Measurements from ENCODE around the gene FTO. TPM values are rescaled to one million over a fixed set of nuclear protein-coding genes. Genes with fewer than 3 reads are reported as not detected.

The FTO gene
- total and polyA plus RNA-seq, 2 of the 13 experiments (the other 11 are each of a cell fraction or from before 2014, with no cell fraction given) = 41.6 to 55.8 TPM

GRCh38 chr16:54165174-54165911 lies 461.4 kb downstream of the FTO start (continued):
- TF ChIP-seq, protein P1, sequence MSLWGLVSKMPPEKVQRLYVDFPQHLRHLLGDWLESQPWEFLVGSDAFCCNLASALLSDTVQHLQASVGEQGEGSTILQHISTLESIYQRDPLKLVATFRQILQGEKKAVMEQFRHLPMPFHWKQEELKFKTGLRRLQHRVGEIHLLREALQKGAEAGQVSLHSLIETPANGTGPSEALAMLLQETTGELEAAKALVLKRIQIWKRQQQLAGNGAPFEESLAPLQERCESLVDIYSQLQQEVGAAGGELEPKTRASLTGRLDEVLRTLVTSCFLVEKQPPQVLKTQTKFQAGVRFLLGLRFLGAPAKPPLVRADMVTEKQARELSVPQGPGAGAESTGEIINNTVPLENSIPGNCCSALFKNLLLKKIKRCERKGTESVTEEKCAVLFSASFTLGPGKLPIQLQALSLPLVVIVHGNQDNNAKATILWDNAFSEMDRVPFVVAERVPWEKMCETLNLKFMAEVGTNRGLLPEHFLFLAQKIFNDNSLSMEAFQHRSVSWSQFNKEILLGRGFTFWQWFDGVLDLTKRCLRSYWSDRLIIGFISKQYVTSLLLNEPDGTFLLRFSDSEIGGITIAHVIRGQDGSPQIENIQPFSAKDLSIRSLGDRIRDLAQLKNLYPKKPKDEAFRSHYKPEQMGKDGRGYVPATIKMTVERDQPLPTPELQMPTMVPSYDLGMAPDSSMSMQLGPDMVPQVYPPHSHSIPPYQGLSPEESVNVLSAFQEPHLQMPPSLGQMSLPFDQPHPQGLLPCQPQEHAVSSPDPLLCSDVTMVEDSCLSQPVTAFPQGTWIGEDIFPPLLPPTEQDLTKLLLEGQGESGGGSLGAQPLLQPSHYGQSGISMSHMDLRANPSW (CRISPR knock-in tag; IDR thresholded peaks at IDR 0.05; ENCODE audit: borderline replicate concordance) = peak; percentile 97
- TF ChIP-seq, protein P2, sequence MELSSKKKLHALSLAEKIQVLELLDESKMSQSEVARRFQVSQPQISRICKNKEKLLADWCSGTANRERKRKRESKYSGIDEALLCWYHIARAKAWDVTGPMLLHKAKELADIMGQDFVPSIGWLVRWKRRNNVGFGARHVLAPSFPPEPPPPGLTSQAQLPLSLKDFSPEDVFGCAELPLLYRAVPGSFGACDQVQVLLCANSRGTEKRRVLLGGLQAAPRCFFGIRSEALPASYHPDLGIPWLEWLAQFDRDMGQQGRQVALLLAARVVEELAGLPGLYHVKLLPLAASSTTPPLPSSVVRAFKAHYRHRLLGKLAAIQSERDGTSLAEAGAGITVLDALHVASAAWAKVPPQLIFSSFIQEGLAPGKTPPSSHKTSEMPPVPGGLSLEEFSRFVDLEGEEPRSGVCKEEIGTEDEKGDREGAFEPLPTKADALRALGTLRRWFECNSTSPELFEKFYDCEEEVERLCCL (CRISPR knock-in tag; IDR thresholded peaks at IDR 0.05; ENCODE audit: borderline replicate concordance) = no peak
- 0 out of 2 replicates have a peak, but pooled peaks have one; percentile 64 for TF ChIP-seq ZNF317 (CRISPR knock-in tag; IDR thresholded peaks at IDR 0.05)
- TF ChIP-seq ZFX (CRISPR knock-in tag; IDR thresholded peaks at IDR 0.05; ENCODE audit: low read depth) = peak; percentile 96
- TF ChIP-seq, protein P3, sequence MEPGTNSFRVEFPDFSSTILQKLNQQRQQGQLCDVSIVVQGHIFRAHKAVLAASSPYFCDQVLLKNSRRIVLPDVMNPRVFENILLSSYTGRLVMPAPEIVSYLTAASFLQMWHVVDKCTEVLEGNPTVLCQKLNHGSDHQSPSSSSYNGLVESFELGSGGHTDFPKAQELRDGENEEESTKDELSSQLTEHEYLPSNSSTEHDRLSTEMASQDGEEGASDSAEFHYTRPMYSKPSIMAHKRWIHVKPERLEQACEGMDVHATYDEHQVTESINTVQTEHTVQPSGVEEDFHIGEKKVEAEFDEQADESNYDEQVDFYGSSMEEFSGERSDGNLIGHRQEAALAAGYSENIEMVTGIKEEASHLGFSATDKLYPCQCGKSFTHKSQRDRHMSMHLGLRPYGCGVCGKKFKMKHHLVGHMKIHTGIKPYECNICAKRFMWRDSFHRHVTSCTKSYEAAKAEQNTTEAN (CRISPR knock-in tag; conservative IDR thresholded peaks at IDR 0.05) = peak; percentile 88
- no peak for TF ChIP-seq ATF7 (IDR thresholded peaks at IDR 0.05)
- TF ChIP-seq ATF7 (CRISPR knock-in tag; IDR thresholded peaks at IDR 0.05) = peak; percentile 46; the same call in 1 of the 2 replicates
- TF ChIP-seq, protein P4, sequence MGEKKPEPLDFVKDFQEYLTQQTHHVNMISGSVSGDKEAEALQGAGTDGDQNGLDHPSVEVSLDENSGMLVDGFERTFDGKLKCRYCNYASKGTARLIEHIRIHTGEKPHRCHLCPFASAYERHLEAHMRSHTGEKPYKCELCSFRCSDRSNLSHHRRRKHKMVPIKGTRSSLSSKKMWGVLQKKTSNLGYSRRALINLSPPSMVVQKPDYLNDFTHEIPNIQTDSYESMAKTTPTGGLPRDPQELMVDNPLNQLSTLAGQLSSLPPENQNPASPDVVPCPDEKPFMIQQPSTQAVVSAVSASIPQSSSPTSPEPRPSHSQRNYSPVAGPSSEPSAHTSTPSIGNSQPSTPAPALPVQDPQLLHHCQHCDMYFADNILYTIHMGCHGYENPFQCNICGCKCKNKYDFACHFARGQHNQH (CRISPR knock-in tag; IDR thresholded peaks at IDR 0.05) = peak; percentile 96
- peak; percentile 89 for TF ChIP-seq FOSL2 (CRISPR knock-in tag; IDR thresholded peaks at IDR 0.05)
- peak; percentile 45; the same call in 1 of the 2 replicates for TF ChIP-seq ZNF136 (CRISPR knock-in tag; IDR thresholded peaks at IDR 0.05; ENCODE audit: low read depth)
- TF ChIP-seq, protein P5, sequence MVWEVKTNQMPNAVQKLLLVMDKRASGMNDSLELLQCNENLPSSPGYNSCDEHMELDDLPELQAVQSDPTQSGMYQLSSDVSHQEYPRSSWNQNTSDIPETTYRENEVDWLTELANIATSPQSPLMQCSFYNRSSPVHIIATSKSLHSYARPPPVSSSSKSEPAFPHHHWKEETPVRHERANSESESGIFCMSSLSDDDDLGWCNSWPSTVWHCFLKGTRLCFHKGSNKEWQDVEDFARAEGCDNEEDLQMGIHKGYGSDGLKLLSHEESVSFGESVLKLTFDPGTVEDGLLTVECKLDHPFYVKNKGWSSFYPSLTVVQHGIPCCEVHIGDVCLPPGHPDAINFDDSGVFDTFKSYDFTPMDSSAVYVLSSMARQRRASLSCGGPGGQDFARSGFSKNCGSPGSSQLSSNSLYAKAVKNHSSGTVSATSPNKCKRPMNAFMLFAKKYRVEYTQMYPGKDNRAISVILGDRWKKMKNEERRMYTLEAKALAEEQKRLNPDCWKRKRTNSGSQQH (CRISPR knock-in tag; IDR thresholded peaks at IDR 0.05; ENCODE audit: low read depth) = no peak; the same call in 1 of the 2 replicates
- peak; percentile 77 for TF ChIP-seq NFIC (IDR thresholded peaks at IDR 0.05; ENCODE audit: low read length)
- TF ChIP-seq SP4 (CRISPR knock-in tag; IDR thresholded peaks at IDR 0.05) = no peak; the same call in 1 of the 2 replicates
- TF ChIP-seq, protein P6, sequence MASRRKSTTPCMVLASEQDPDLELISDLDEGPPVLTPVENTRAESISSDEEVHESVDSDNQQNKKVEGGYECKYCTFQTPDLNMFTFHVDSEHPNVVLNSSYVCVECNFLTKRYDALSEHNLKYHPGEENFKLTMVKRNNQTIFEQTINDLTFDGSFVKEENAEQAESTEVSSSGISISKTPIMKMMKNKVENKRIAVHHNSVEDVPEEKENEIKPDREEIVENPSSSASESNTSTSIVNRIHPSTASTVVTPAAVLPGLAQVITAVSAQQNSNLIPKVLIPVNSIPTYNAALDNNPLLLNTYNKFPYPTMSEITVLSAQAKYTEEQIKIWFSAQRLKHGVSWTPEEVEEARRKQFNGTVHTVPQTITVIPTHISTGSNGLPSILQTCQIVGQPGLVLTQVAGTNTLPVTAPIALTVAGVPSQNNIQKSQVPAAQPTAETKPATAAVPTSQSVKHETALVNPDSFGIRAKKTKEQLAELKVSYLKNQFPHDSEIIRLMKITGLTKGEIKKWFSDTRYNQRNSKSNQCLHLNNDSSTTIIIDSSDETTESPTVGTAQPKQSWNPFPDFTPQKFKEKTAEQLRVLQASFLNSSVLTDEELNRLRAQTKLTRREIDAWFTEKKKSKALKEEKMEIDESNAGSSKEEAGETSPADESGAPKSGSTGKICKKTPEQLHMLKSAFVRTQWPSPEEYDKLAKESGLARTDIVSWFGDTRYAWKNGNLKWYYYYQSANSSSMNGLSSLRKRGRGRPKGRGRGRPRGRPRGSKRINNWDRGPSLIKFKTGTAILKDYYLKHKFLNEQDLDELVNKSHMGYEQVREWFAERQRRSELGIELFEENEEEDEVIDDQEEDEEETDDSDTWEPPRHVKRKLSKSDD (CRISPR knock-in tag; IDR thresholded peaks at IDR 0.05; ENCODE audit: low read depth) = peak; percentile 92
- TF ChIP-seq, protein P7, sequence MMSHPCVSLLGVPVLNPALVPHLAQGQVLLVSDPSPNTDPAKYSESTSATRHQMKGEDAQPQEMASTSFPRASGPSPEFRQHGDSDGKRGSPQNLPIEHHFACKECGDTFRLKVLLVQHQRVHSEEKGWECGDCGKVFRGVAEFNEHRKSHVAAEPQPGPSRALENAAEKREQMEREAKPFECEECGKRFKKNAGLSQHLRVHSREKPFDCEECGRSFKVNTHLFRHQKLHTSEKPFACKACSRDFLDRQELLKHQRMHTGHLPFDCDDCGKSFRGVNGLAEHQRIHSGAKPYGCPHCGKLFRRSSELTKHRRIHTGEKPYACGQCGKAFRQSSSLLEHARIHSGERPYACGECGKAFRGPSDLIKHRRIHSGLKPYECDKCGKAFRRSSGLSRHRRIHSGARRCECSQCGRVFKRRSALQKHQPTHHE (CRISPR knock-in tag; IDR thresholded peaks at IDR 0.05; ENCODE audit: borderline replicate concordance) = peak; percentile 57; the same call in 1 of the 2 replicates
- TF ChIP-seq RBAK (CRISPR knock-in tag; IDR thresholded peaks at IDR 0.05) = no peak
